NCI-H2081 treated with DMSO at 0.1 percent for 48 hours (cell line): ENCODE data around the gene FSTL1.

ENCODE experiments used
- DNase-seq: peaks from one replicate; lab custom pipeline; 2025; lab: John Stamatoyannopoulos, UW

FSTL1 gene

GRCh38 chr3:120450600-120451271, at the start of gene FSTL1:
TSS of gene FSTL1 (minus strand) at chr3:120450992. CDS start at chr3:120450746, 246 bp downstream.
- no peak for DNase-seq

- no peak for DNase-seq
Observed at GRCh38 chr3:120498556-120499346, 48.0 kb upstream of the FSTL1 start.

- DNase-seq, result no peak
Observed at GRCh38 chr3:120497818-120498217, 47.0 kb upstream of the FSTL1 start.

GRCh38 chr3:120497336-120497735, 46.5 kb upstream of the FSTL1 start:
- DNase-seq, result no peak

- DNase-seq, result no peak
Observed at GRCh38 chr3:120496278-120497002, 45.6 kb upstream of the FSTL1 start.

GRCh38 chr3:120495809-120496208, 45.0 kb upstream of the FSTL1 start:
- no peak for DNase-seq

GRCh38 chr3:120492103-120492502, 41.3 kb upstream of the FSTL1 start:
- DNase-seq, result no peak

GRCh38 chr3:120489421-120489820, 38.6 kb upstream of the FSTL1 start:
- no peak for DNase-seq

GRCh38 chr3:120488296-120488695, 37.5 kb upstream of the FSTL1 start:
- no peak for DNase-seq

- DNase-seq, result no peak
Observed at GRCh38 chr3:120487191-120487650, 36.4 kb upstream of the FSTL1 start.

GRCh38 chr3:120481081-120481480, 30.3 kb upstream of the FSTL1 start:
- DNase-seq, result no peak

GRCh38 chr3:120477781-120478180, 27.0 kb upstream of the FSTL1 start:
- no peak for DNase-seq

GRCh38 chr3:120475722-120476377, 25.1 kb upstream of the FSTL1 start:
- DNase-seq, result no peak

GRCh38 chr3:120473896-120474675, 23.3 kb upstream of the FSTL1 start:
- DNase-seq, result no peak

- no peak for DNase-seq
Observed at GRCh38 chr3:120473389-120473788, 22.6 kb upstream of the FSTL1 start.

- no peak for DNase-seq
Observed at GRCh38 chr3:120472121-120472844, 21.5 kb upstream of the FSTL1 start.

GRCh38 chr3:120471643-120472042, 20.9 kb upstream of the FSTL1 start:
- DNase-seq, result no peak

- no peak for DNase-seq
Observed at GRCh38 chr3:120470870-120471269, 20.1 kb upstream of the FSTL1 start.

GRCh38 chr3:120469882-120470301, 19.1 kb upstream of the FSTL1 start:
- DNase-seq, result no peak

GRCh38 chr3:120469440-120469839, 18.6 kb upstream of the FSTL1 start:
- DNase-seq, result no peak
